ENCODE measurements around the gene LIX1.

The LIX1 gene

DNA sequence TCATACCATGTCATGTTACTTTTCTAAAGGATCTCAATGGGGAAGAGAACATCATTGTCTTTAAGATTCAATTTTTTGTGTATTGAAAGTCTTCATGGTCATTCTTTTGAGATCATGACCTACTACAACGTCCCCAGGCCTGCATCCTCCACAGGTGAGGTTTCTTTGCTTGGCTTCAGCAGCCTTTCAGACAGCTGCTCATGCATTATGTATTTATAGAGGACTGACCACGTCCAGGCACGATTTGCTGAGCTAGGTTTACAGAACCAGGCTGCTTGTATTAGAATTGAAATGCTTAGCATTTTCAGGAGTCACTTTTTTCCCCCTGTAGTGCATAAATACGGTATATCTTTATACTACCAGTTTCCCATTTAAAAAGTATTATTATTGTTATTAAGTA lies 70.4 kb downstream of the LIX1 start (continued):
- TF ChIP-seq ZSCAN4 (tag by site-specific recombination; IDR thresholded peaks at IDR 0.05), result no peak
- no peak for TF ChIP-seq ZNF670 (tag by site-specific recombination; IDR thresholded peaks at IDR 0.05; ENCODE audit: low read depth)
- TF ChIP-seq ZNF366 (tag by site-specific recombination; conservative IDR thresholded peaks at IDR 0.05), result no peak
- no peak for TF ChIP-seq PRDM1 (tag by site-specific recombination; IDR thresholded peaks at IDR 0.05)
- TF ChIP-seq ZNF639 (tag by site-specific recombination; IDR thresholded peaks at IDR 0.05), result no peak

- TF ChIP-seq BCL11B (tag by site-specific recombination; IDR thresholded peaks at IDR 0.05; ENCODE audit: low read depth) (no peak), KLF9 (tag by site-specific recombination; IDR thresholded peaks at IDR 0.05; ENCODE audit: low read depth) (no peak), PRDM10 (tag by site-specific recombination; IDR thresholded peaks at IDR 0.05) (no peak), PRDM6 (tag by site-specific recombination; IDR thresholded peaks at IDR 0.05) (no peak), ZNF555 (tag by site-specific recombination; conservative IDR thresholded peaks at IDR 0.05) (no peak), ZNF248 (tag by site-specific recombination; IDR thresholded peaks at IDR 0.05) (no peak), ZNF146 (tag by site-specific recombination; IDR thresholded peaks at IDR 0.05) (no peak), ZSCAN30 (tag by site-specific recombination; IDR thresholded peaks at IDR 0.05) (no peak), OVOL3 (tag by site-specific recombination; IDR thresholded peaks at IDR 0.05) (no peak), ZNF692 (tag by site-specific recombination; IDR thresholded peaks at IDR 0.05) (no peak), SCRT2 (tag by site-specific recombination; IDR thresholded peaks at IDR 0.05) (no peak), ZNF629 (tag by site-specific recombination; IDR thresholded peaks at IDR 0.05) (no peak), GLIS2 (tag by site-specific recombination; IDR thresholded peaks at IDR 0.05) (no peak), ZIC2 (tag by site-specific recombination; IDR thresholded peaks at IDR 0.05) (no peak), ZFP37 (tag by site-specific recombination; IDR thresholded peaks at IDR 0.05) (no peak), ZNF221 (tag by site-specific recombination; IDR thresholded peaks at IDR 0.05; ENCODE audit: borderline replicate concordance) (no peak)
- TF ChIP-seq, protein P1, sequence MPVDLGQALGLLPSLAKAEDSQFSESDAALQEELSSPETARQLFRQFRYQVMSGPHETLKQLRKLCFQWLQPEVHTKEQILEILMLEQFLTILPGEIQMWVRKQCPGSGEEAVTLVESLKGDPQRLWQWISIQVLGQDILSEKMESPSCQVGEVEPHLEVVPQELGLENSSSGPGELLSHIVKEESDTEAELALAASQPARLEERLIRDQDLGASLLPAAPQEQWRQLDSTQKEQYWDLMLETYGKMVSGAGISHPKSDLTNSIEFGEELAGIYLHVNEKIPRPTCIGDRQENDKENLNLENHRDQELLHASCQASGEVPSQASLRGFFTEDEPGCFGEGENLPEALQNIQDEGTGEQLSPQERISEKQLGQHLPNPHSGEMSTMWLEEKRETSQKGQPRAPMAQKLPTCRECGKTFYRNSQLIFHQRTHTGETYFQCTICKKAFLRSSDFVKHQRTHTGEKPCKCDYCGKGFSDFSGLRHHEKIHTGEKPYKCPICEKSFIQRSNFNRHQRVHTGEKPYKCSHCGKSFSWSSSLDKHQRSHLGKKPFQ (tag by site-specific recombination; IDR thresholded peaks at IDR 0.05), result no peak
- no peaks in the 10 kb centered on the region for H3K4me1 ChIP-seq (ENCODE audit: control insufficient read depth, insufficient read depth, low read length)
- no peak overlapping the region for H3K27ac ChIP-seq (ENCODE audit: extremely low read depth, low read depth, low read length)
- ChIA-PET POLR2A (interaction anchor here (0.6 kb wide), 1 partner anchor 135 kb away, joined by 5 read pairs; no protein-coding TSS in a partner anchor), CTCF (interaction anchor here (2.2 kb wide), 1 partner anchor 8 kb away, joined by 4 read pairs; no protein-coding TSS in a partner anchor)
- no peaks in the 10 kb centered on the region for H3K9me3 ChIP-seq (ENCODE audit: control insufficient read depth, insufficient read depth, low read depth, low read length)
- no peak overlapping the region for H3K4me3 ChIP-seq (ENCODE audit: low read depth, low read length)
- no peaks in the 10 kb centered on the region for H3K36me3 ChIP-seq (ENCODE audit: control insufficient read depth in 2 of 2, insufficient read depth in 1 of 2, low read length in 2 of 2)
These were observed 71.3 kb downstream of the LIX1 start for GRCh38 chr5:97071101-97071500.
